HepG2 (cell line): Measurements from ENCODE around the gene TAF1D. TPM values are rescaled to one million over a fixed set of nuclear protein-coding genes. Genes with fewer than 3 reads are reported as not detected.

Experiments
- CHD2 ChIP-seq: IDR thresholded peaks from 2 replicates; pipeline ENCODE4 v1.6.1; 2011; ENCODE audit warnings: low read depth, low read length, improper control_type of control experiment
- CTCF ChIP-seq: sonication (generic); formaldehyde crosslinking; IDR thresholded peaks from 2 replicates; pipeline ENCODE4 v1.5.0; 2020; ENCODE audit warnings: mild to moderate bottlenecking, missing genetic modification reagents, moderate library complexity
- FOSL1 ChIP-seq: sonication (generic); formaldehyde crosslinking; IDR thresholded peaks from 2 replicates; pipeline ENCODE4 v1.9.0; 2021; ENCODE audit warnings: missing genetic modification reagents, borderline replicate concordance
- GABPA ChIP-seq, 2 experiments: IDR thresholded peaks; 2 replicates each; pipeline ENCODE4 v1.6.1; 2011 to 2016; ENCODE audit warnings: low read depth in 2 of 2, low read length in 1 of 2, missing biosample characterization in 1 of 2, missing genetic modification characterization in 1 of 2
- HNF4A ChIP-seq: sonication (generic); formaldehyde crosslinking; IDR thresholded peaks from 2 replicates; pipeline ENCODE4 v1.4.0; 2020; ENCODE audit warnings: missing genetic modification reagents
- HNRNPK ChIP-seq: fragments of 200-400 bp; formaldehyde crosslinking; IDR thresholded peaks from 2 replicates; pipeline ENCODE4 v1.6.1; 2018; ENCODE audit warnings: low read length, low read depth, moderate library complexity, mild to moderate bottlenecking; ENCODE audit not compliant: poor library complexity, severe bottlenecking
- MED1 ChIP-seq: sonication (generic); formaldehyde crosslinking; IDR thresholded peaks from 2 replicates; pipeline ENCODE4 v1.4.0; 2020; ENCODE audit warnings: missing genetic modification reagents
- MXD3 ChIP-seq: IDR thresholded peaks from 2 replicates; pipeline ENCODE4 v1.6.1; 2016; ENCODE audit warnings: mild to moderate bottlenecking, missing biosample characterization, missing genetic modification reagents
- NCOA2 ChIP-seq: sonication (generic); formaldehyde crosslinking; IDR thresholded peaks from 2 replicates; pipeline ENCODE4 v1.8.0; 2022; ENCODE audit warnings: inconsistent platforms
- NFE2 ChIP-seq: sonication (generic); formaldehyde crosslinking; IDR thresholded peaks from 2 replicates; pipeline ENCODE4 v1.4.0; 2020; ENCODE audit warnings: missing genetic modification reagents
- PLRG1 ChIP-seq: fragments of 450-650 bp; conservative IDR thresholded peaks from 2 replicates; pipeline ENCODE4 v1.6.1; 2016
- RBAK ChIP-seq: sonication (generic); formaldehyde crosslinking; IDR thresholded peaks from 2 replicates; pipeline ENCODE4 v1.5.1; 2020; ENCODE audit warnings: mild to moderate bottlenecking, missing genetic modification reagents
- RXRB ChIP-seq: IDR thresholded peaks from 2 replicates; pipeline ENCODE4 v1.6.1; 2016; ENCODE audit warnings: borderline replicate concordance, missing genetic modification reagents, missing compliant biosample characterization
- SAFB2 ChIP-seq: sonication (generic); formaldehyde crosslinking; IDR thresholded peaks from 2 replicates; pipeline ENCODE4 v1.5.1; 2020; ENCODE audit warnings: missing genetic modification reagents, low read depth, mild to moderate bottlenecking, borderline replicate concordance
- TCF12 ChIP-seq, 2 experiments: fragments of 450-650 bp in 1 of 2; sonication (generic) in 1 of 2; formaldehyde crosslinking in 1 of 2; IDR thresholded peaks; 2 replicates each; pipeline versions ENCODE4 v1.6.1 to v1.8.0; 2017 to 2022; ENCODE audit warnings: antibody characterized with exemption in 1 of 2, mild to moderate bottlenecking in 1 of 2, missing genetic modification reagents in 1 of 2, moderate library complexity in 1 of 2
- TRAFD1 ChIP-seq: sonication (generic); formaldehyde crosslinking; IDR thresholded peaks from 2 replicates; pipeline ENCODE4 v1.5.1; 2020; ENCODE audit warnings: missing genetic modification reagents, mild to moderate bottlenecking, borderline replicate concordance
- ZFP62 ChIP-seq: sonication (generic); formaldehyde crosslinking; IDR thresholded peaks from 2 replicates; pipeline ENCODE4 v1.4.0; 2020; ENCODE audit warnings: missing genetic modification reagents
- ZNF597 ChIP-seq: sonication (generic); formaldehyde crosslinking; IDR thresholded peaks from 2 replicates; pipeline ENCODE4 v1.5.0; 2020; ENCODE audit warnings: missing genetic modification reagents
- ZSCAN12 ChIP-seq: sonication (generic); formaldehyde crosslinking; IDR thresholded peaks from 2 replicates; pipeline ENCODE4 v1.9.0; 2021; ENCODE audit warnings: mild to moderate bottlenecking, missing genetic modification reagents
- ZXDC ChIP-seq: sonication (generic); formaldehyde crosslinking; IDR thresholded peaks from 2 replicates; pipeline ENCODE4 v1.5.0; 2020; ENCODE audit warnings: mild to moderate bottlenecking, missing genetic modification reagents
- polyA plus RNA-seq, 8 experiments: library from polyadenylated mRNA; depleted of rRNA in 3 of 8; stranded (reverse) in 7 of 8; unstranded in 1 of 8; fragments of >200 nt; fragmentation: Illumina TruSeq in 4 of 8; extraction: Trizol in 4 of 8; gene quantifications; 2 replicates each; pipeline versions ENCODE4 v1.2.1 to v1.2.3, GENCODE V29; 2011 to 2016; ENCODE audit warnings: low read depth in 4 of 8, missing spikeins in 1 of 8, mixed read lengths in 1 of 8; ENCODE audit not compliant: insufficient read depth in 1 of 8
- total RNA-seq, 5 experiments: library from RNA; depleted of rRNA; stranded (reverse); fragments of >200 nt; fragmentation: Illumina TruSeq; extraction: Trizol; gene quantifications; 2 replicates each; pipeline ENCODE4 v1.2.3, GENCODE V29; 2016; ENCODE audit warnings: low read depth in 1 of 5

The TAF1D gene
- total and polyA plus RNA-seq, 2 of the 13 experiments (the other 11 are each of a cell fraction or from before 2014, with no cell fraction given), result 132 to 207 TPM

- TF ChIP-seq ZXDC (CRISPR knock-in tag) (peak; percentile 59; the same call in 1 of the 2 replicates), PLRG1 (no peak), TCF12 (IDR thresholded peaks at IDR 0.05) (no peak), TCF12 (CRISPR knock-in tag; IDR thresholded peaks at IDR 0.05) (no peak; the same call in 1 of the 2 replicates), ZFP62 (CRISPR knock-in tag) (no peak), HNF4A (CRISPR knock-in tag) (no peak), RXRB (CRISPR knock-in tag) (no peak), GABPA (IDR thresholded peaks at IDR 0.05; ENCODE audit: low read depth, low read length) (peak; percentile 85), GABPA (CRISPR knock-in tag; IDR thresholded peaks at IDR 0.05; ENCODE audit: low read depth) (peak; percentile 98), CHD2 (peak; percentile 80), CTCF (peak; percentile 59), TRAFD1 (CRISPR knock-in tag) (no peak), NCOA2 (CRISPR knock-in tag) (no peak), NFE2 (no peak), ZSCAN12 (CRISPR knock-in tag) (no peak), HNRNPK (no peak), ZNF597 (CRISPR knock-in tag) (no peak), FOSL1 (CRISPR knock-in tag) (peak; percentile 55; the same call in 1 of the 2 replicates), SAFB2 (CRISPR knock-in tag) (no peak), MXD3 (CRISPR knock-in tag) (no peak; the same call in 1 of the 2 replicates), RBAK (CRISPR knock-in tag) (no peak; the same call in 1 of the 2 replicates), MED1 (CRISPR knock-in tag) (peak; percentile 48; the same call in 1 of the 2 replicates)
Measured at GRCh38 chr11:93784145-93784934, 43.0 kb upstream of the TAF1D start, which contains the start of gene MED17 (continued).
